ENCODE data around the gene HNF1A. TPM values are rescaled to one million over a fixed set of nuclear protein-coding genes. Genes with fewer than 3 reads are reported as not detected.
A peak's percentile ranks its signal among the peaks of the same experiment; 100 is the strongest.

The HNF1A gene
- total and polyA plus RNA-seq, 2 of the 13 experiments (the other 11 are each of a cell fraction or from before 2014, with no cell fraction given), result 13.4 to 34.7 TPM

DNA sequence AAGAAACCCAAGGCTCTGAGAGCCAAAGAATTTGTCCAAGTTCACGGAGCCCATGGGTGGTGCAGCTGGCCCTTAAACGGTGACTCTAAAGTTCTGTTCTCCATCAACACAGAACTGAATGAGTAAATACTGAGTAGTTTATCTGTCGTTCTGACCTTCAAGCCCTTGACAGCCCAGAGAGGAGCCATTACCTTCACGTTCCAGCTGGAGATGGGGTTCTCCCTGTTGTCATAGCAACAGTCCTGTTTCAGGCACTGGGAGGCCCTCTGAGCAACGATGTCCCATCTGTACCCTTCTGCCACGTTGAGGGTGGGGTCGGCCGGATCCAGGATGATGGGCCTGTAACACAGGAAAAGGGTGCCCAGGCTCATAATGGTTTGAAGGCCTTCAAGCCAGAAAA is 45.5 kb downstream of the HNF1A start (continued):
- TF ChIP-seq, protein P1, sequence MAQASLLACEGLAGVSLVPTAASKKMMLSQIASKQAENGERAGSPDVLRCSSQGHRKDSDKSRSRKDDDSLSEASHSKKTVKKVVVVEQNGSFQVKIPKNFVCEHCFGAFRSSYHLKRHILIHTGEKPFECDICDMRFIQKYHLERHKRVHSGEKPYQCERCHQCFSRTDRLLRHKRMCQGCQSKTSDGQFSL (CRISPR knock-in tag; IDR thresholded peaks at IDR 0.05), result no peak
- TF ChIP-seq HNRNPL (IDR thresholded peaks at IDR 0.05; ENCODE audit: low read depth, low read length) (no peak), GATA4 (IDR thresholded peaks at IDR 0.05; ENCODE audit: borderline replicate concordance, low read depth) (no peak)

DNA sequence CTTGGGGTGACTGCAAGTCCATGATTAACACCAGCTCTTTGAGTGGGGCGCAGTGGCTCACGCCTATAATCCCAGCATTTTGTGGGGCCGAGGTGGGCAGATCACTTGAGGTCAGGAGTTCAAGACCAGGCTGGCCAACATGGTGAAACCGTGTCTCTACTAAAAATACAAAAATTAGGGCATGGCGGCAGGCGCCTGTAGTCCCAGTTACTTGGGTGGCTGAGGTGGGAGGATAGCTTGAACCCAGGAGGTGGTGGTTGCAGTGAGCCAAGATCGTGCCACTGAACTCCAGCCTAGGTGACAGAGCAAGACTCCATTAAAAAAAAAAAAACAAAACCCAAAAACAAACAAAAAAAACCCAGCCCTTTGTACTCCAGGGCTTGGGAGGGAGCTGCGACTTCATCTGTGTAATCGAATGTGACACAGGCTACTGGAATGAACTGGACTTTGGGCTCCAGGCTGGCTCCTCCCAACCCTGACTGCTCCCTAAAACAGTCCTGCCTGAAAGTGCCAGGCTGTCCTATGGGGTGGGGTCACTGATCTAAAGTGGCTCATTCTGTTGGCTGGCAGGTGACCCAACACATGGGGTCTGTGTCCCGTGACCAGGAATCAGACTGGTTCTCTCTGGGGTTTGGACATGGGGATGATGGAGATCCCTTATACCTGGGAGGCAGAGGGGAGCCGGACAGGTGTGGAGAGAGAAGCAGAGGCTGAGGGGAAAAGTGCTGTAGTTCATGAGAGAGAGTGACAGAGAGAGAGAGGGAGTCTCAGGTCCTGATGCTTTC is 47.3 kb downstream of the HNF1A start:
- H3K9ac ChIP-seq (ENCODE audit: insufficient read depth, low read depth, low read length), result peak overlapping the region; percentile 62
- peak overlapping the region; percentile 89 for H3K27ac ChIP-seq (ENCODE audit: extremely low read length, insufficient read depth, low read length)
- in situ Hi-C loops (cut with HindIII; ENCODE audit: extremely low pct_ligation_motif_present, low pct_unique_long_range_greater_than_20kb), result no loop called here
- peak overlapping the region; percentile 80 for H3K4me2 ChIP-seq (ENCODE audit: low read depth, low read length)
- peak overlapping the region in 2 of 3 experiments; percentile 8 to 54; a peak in 3 of 6 replicates for H3K4me3 ChIP-seq (replicated peaks in 1 of 3; ENCODE audit: insufficient read depth in 1 of 3, low read depth in 2 of 3, low read length in 3 of 3)
- peak; percentile 97 for DNase-seq (ENCODE audit: low spot score)
- POLR2A ChIA-PET, result interaction anchor here (0.6 to 3.2 kb wide), 8 partner anchors 8 to 192 kb away, joined by 3 to 33 read pairs (median 4); partner anchors contain the start of genes C12orf43 and HNF1A
- WGBS (ENCODE audit: low lambda C conversion rate), result under 1% methylated on average over 11 of the region's 11 CpGs
- no peaks in the 10 kb centered on the region; a peak in 1 of 5 replicates for H3K27me3 ChIP-seq (ENCODE audit: control insufficient read depth in 1 of 2, insufficient read depth in 2 of 2, low read length in 2 of 2)
- CTCF ChIA-PET (ENCODE audit: low intra/inter-chr PET ratio, low total read pairs), result no interaction called here
- H3K4me1 ChIP-seq (ENCODE audit: insufficient read depth, low read length), result peaks cover 73% of the 10 kb centered on the region
- intact Hi-C loops (cut with micrococcal nuclease; ENCODE audit: unreplicated experiment), result loop anchor here (1.0 kb wide), 1 partner anchor 35 kb away; no protein-coding TSS in a partner anchor
- H3K9me3 ChIP-seq (ENCODE audit: low read length), result no peaks in the 10 kb centered on the region
- H4K20me1 ChIP-seq (ENCODE audit: insufficient read depth, low read length), result no peaks in the 10 kb centered on the region
- no peaks in the 10 kb centered on the region for H3K79me2 ChIP-seq (ENCODE audit: insufficient read depth, low read length)
- H3K36me3 ChIP-seq (replicated peaks in 1 of 2; ENCODE audit: control insufficient read depth in 1 of 2, insufficient read depth in 2 of 2, low read length in 2 of 2), result no peaks in the 10 kb centered on the region
- FAIRE-seq, result peak; percentile 91
- no peak overlapping the region for H2AFZ ChIP-seq (ENCODE audit: low read length)
- no TSS peak for BruUV-seq (replicated peaks)
- peak; percentile 94 for ATAC-seq
- TF ChIP-seq ZNF589 (CRISPR knock-in tag; conservative IDR thresholded peaks at IDR 0.05), result no peak
- no peak for TF ChIP-seq ZNF326 (CRISPR knock-in tag; IDR thresholded peaks at IDR 0.05; ENCODE audit: borderline replicate concordance)
- TF ChIP-seq SKI (IDR thresholded peaks at IDR 0.05; ENCODE audit: partially characterized antibody), result peak; percentile 11
- no peak for TF ChIP-seq NFE2L1 (CRISPR knock-in tag; IDR thresholded peaks at IDR 0.05; ENCODE audit: borderline replicate concordance)
- no peak for TF ChIP-seq MTA3 (CRISPR knock-in tag; IDR thresholded peaks at IDR 0.05)
- no peak for TF ChIP-seq DMAP1 (CRISPR knock-in tag; IDR thresholded peaks at IDR 0.05)
- TF ChIP-seq RXRB (CRISPR knock-in tag; IDR thresholded peaks at IDR 0.05; ENCODE audit: borderline replicate concordance), result no peak
- peak; percentile 65; the same call in 1 of the 2 replicates for TF ChIP-seq THAP11 (CRISPR knock-in tag; IDR thresholded peaks at IDR 0.05)
- no peak for TF ChIP-seq HOXA9 (CRISPR knock-in tag; IDR thresholded peaks at IDR 0.05; ENCODE audit: borderline replicate concordance)
- TF ChIP-seq, protein P2, sequence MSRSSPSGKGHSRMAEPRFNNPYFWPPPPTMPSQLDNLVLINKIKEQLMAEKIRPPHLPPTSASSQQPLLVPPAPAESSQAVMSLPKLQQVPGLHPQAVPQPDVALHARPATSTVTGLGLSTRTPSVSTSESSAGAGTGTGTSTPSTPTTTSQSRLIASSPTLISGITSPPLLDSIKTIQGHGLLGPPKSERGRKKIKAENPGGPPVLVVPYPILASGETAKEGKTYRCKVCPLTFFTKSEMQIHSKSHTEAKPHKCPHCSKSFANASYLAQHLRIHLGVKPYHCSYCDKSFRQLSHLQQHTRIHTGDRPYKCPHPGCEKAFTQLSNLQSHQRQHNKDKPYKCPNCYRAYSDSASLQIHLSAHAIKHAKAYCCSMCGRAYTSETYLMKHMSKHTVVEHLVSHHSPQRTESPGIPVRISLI (CRISPR knock-in tag; IDR thresholded peaks at IDR 0.05; ENCODE audit: borderline replicate concordance), result peak; percentile 97
- TF ChIP-seq, protein P3, sequence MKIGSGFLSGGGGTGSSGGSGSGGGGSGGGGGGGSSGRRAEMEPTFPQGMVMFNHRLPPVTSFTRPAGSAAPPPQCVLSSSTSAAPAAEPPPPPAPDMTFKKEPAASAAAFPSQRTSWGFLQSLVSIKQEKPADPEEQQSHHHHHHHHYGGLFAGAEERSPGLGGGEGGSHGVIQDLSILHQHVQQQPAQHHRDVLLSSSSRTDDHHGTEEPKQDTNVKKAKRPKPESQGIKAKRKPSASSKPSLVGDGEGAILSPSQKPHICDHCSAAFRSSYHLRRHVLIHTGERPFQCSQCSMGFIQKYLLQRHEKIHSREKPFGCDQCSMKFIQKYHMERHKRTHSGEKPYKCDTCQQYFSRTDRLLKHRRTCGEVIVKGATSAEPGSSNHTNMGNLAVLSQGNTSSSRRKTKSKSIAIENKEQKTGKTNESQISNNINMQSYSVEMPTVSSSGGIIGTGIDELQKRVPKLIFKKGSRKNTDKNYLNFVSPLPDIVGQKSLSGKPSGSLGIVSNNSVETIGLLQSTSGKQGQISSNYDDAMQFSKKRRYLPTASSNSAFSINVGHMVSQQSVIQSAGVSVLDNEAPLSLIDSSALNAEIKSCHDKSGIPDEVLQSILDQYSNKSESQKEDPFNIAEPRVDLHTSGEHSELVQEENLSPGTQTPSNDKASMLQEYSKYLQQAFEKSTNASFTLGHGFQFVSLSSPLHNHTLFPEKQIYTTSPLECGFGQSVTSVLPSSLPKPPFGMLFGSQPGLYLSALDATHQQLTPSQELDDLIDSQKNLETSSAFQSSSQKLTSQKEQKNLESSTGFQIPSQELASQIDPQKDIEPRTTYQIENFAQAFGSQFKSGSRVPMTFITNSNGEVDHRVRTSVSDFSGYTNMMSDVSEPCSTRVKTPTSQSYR (CRISPR knock-in tag; IDR thresholded peaks at IDR 0.05; ENCODE audit: borderline replicate concordance), result peak; percentile 40; the same call in 1 of the 2 replicates

Measured in HepG2 (cell line).